B cell (primary cell): ENCODE data around the gene OR2J1.

Experiments
- CTCF ChIP-seq: fragments of 200-600 bp; IDR thresholded peaks from one replicate; pipeline ENCODE4 v1.8.0; 2022; ENCODE audit warnings: antibody characterized with exemption, mild to moderate bottlenecking
- EZH2 ChIP-seq: IDR thresholded peaks from 2 replicates; pipeline ENCODE4 v1.6.1; 2012; ENCODE audit warnings: borderline replicate concordance, low read depth, mild to moderate bottlenecking, moderate library complexity, low read length; ENCODE audit not compliant: insufficient read depth, poor library complexity, severe bottlenecking

GRCh38 chr6:29130644-29131043 lies 31.4 kb downstream of the OR2J1 start:
- TF ChIP-seq CTCF, result no peak
- TF ChIP-seq EZH2, result no peak
